Esophagus muscularis mucosa (tissue), 4 donors: Measurements from ENCODE around the gene LAGE3. TPM values are rescaled to one million over a fixed set of nuclear protein-coding genes. Genes with fewer than 3 reads are reported as not detected.

Source experiments
- DNase-seq: peaks from one replicate; pipeline ENCODE4 v3.0.0-alpha.2; 2017; ENCODE audit errors: extremely low spot score
- H3K27ac ChIP-seq, 4 donors: fragments of 200-600 bp; sonication (generic); replicated peaks in 1 of 4; 1 replicate in 3 of 4; 2 replicates in 1 of 4; pipeline ENCODE4 v1.5.1; 2016 to 2019; ENCODE audit warnings: mild to moderate bottlenecking in 1 of 4
- H3K27me3 ChIP-seq, 4 donors: fragments of 200-600 bp; sonication (generic); one replicate each; pipeline versions ENCODE4 v1.5.1 to v1.6.0; 2016 to 2019
- H3K36me3 ChIP-seq, 4 donors: fragments of 200-600 bp; sonication (generic); one replicate each; pipeline ENCODE4 v1.5.1; 2016 to 2019
- H3K4me1 ChIP-seq, 4 donors: fragments of 200-600 bp; sonication (generic); one replicate each; pipeline ENCODE4 v1.5.1; 2016 to 2019
- H3K4me3 ChIP-seq, 4 donors: fragments of 200-600 bp; sonication (generic); 1 replicate in 2 of 4; 2 replicates in 2 of 4; pipeline ENCODE4 v1.5.1; 2016 to 2019; ENCODE audit warnings: mild to moderate bottlenecking in 4 of 4, moderate library complexity in 1 of 4
- H3K9me3 ChIP-seq, 4 donors: fragments of 200-600 bp; sonication (generic); 1 replicate in 3 of 4; 2 replicates in 1 of 4; pipeline ENCODE4 v1.5.1; 2016 to 2019
- EP300 ChIP-seq: sonication (generic); formaldehyde crosslinking; IDR thresholded peaks from one replicate; pipeline ENCODE4 v1.6.1; 2017; ENCODE audit warnings: antibody characterized with exemption
- POLR2A ChIP-seq: fragments of 450-650 bp; IDR thresholded peaks from one replicate; pipeline ENCODE4 v1.6.1; 2017; ENCODE audit warnings: antibody characterized with exemption, moderate library complexity, mild to moderate bottlenecking, low read depth
- POLR2AphosphoS5 ChIP-seq, 2 donors: sonication (generic); formaldehyde crosslinking; IDR thresholded peaks; one replicate each; pipeline ENCODE4 v1.6.1; 2017; ENCODE audit warnings: antibody characterized with exemption in 2 of 2
- WGBS: methylation state at CpG from one replicate; pipeline ENCODE4 v1.1.5; 2018; 5-methylcytosine and 5-hydroxymethylcytosine counted together
- intact Hi-C: fragments of 100-400 bp; cut with DNase I; formaldehyde crosslinking; loops from one replicate; pipeline ENCODE4 v1.15.1; 2023
- total RNA-seq, 4 donors: library from RNA; depleted of rRNA; stranded (reverse); fragments of >200 nt; gene quantifications; one replicate each; pipeline versions ENCODE4 v1.1.0 to v1.2.1, GENCODE V29; 2016
- TF ChIP-seq, protein P1 (sequence below), 3 experiments: fragments of 200-600 bp in 2 of 3; fragments of 450-650 bp in 1 of 3; sonication (generic) in 2 of 3; IDR thresholded peaks; one replicate each; pipeline ENCODE4 v1.5.1; 2017 to 2019; ENCODE audit warnings: antibody characterized with exemption in 3 of 3, mild to moderate bottlenecking in 2 of 3, moderate library complexity in 1 of 3

The LAGE3 gene
- total RNA-seq, 4 donors from 2014 or later = 14.1 to 21.7 (median 16.9) TPM

GRCh38 chrX:154452823-154453222, 26.3 kb downstream of the LAGE3 start:
- TF ChIP-seq EP300 = no peak
- DNase-seq = no peak
- H3K4me3 ChIP-seq = no peak overlapping the region
- intact Hi-C loops = no loop called here
- H3K9me3 ChIP-seq = no peaks in the 10 kb centered on the region
- H3K27ac ChIP-seq = no peak overlapping the region
- peaks cover 19 to 38% (median 35%) of the 10 kb centered on the region in 4 donors for H3K36me3 ChIP-seq
- no peaks in the 10 kb centered on the region for H3K27me3 ChIP-seq
- no peaks in the 10 kb centered on the region for H3K4me1 ChIP-seq
- WGBS = 89% methylated on average over 9 of the region's 9 CpGs

GRCh38 chrX:154450312-154450711, 28.8 kb downstream of the LAGE3 start:
- Histone ChIP-seq H3K4me1 (peaks cover under 1 to 12% (median 9%) of the 10 kb centered on the region in 4 donors), H3K27ac (no peak overlapping the region), H3K27me3 (no peaks in the 10 kb centered on the region), H3K4me3 (no peak overlapping the region), H3K9me3 (no peaks in the 10 kb centered on the region), H3K36me3 (peaks cover 19 to 52% (median 49%) of the 10 kb centered on the region in 4 donors)
- no peak for DNase-seq
- WGBS = 91% methylated on average over 17 of the region's 17 CpGs
- TF ChIP-seq POLR2AphosphoS5 (IDR thresholded peaks at IDR 0.05) (no peak), POLR2A (no peak)
- TF ChIP-seq, protein P1, sequence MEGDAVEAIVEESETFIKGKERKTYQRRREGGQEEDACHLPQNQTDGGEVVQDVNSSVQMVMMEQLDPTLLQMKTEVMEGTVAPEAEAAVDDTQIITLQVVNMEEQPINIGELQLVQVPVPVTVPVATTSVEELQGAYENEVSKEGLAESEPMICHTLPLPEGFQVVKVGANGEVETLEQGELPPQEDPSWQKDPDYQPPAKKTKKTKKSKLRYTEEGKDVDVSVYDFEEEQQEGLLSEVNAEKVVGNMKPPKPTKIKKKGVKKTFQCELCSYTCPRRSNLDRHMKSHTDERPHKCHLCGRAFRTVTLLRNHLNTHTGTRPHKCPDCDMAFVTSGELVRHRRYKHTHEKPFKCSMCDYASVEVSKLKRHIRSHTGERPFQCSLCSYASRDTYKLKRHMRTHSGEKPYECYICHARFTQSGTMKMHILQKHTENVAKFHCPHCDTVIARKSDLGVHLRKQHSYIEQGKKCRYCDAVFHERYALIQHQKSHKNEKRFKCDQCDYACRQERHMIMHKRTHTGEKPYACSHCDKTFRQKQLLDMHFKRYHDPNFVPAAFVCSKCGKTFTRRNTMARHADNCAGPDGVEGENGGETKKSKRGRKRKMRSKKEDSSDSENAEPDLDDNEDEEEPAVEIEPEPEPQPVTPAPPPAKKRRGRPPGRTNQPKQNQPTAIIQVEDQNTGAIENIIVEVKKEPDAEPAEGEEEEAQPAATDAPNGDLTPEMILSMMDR (IDR thresholded peaks at IDR 0.05) = no peak
- intact Hi-C loops = no loop called here

- TF ChIP-seq POLR2AphosphoS5 (IDR thresholded peaks at IDR 0.05) = no peak
- DNase-seq = no peak
- intact Hi-C loops = no loop called here
- Histone ChIP-seq H3K4me3 (no peak overlapping the region), H3K9me3 (no peaks in the 10 kb centered on the region), H3K4me1 (peaks cover 7 to 19% (median 16%) of the 10 kb centered on the region in 4 donors), H3K27ac (no peak overlapping the region), H3K36me3 (peaks cover 19 to 52% (median 49%) of the 10 kb centered on the region in 4 donors), H3K27me3 (no peaks in the 10 kb centered on the region)
- 86% methylated on average over 12 of the region's 18 CpGs for WGBS
These were observed 29.5 kb downstream of the LAGE3 start for GRCh38 chrX:154449618-154450017.

DNA sequence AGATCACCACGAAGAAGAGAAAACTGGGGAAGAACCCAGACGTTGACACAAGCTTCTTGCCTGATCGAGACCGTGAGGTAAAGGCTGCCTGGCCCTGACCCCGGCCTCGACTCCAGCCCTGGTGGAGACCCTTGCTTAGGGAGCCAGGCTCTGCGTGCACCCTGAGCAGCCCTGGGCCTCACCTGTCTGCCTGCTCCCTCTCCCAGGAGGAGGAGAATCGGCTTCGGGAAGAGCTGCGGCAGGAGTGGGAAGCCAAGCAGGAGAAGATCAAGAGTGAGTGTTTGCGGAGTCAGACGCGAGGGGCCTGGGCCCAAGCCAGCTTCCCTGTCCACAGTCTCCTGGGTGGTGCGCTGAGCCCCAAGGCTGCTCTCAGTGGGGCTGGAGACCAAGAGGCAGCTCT, 30.6 kb downstream of the LAGE3 start:
- no peak overlapping the region for H3K4me3 ChIP-seq
- no peak overlapping the region for H3K27ac ChIP-seq
- no peaks in the 10 kb centered on the region for H3K9me3 ChIP-seq
- H3K4me1 ChIP-seq = peaks cover 9 to 23% (median 21%) of the 10 kb centered on the region in 4 donors
- 79% methylated on average over 11 of the region's 14 CpGs for WGBS
- DNase-seq = no peak
- intact Hi-C loops = no loop called here
- H3K27me3 ChIP-seq = no peaks in the 10 kb centered on the region
- TF ChIP-seq EP300 = no peak
- TF ChIP-seq POLR2AphosphoS5 (IDR thresholded peaks at IDR 0.05) = no peak
- TF ChIP-seq POLR2A = no peak
- TF ChIP-seq, protein P1 (IDR thresholded peaks at IDR 0.05) = no peak
- H3K36me3 ChIP-seq = peaks cover 19 to 52% (median 49%) of the 10 kb centered on the region in 4 donors

DNA sequence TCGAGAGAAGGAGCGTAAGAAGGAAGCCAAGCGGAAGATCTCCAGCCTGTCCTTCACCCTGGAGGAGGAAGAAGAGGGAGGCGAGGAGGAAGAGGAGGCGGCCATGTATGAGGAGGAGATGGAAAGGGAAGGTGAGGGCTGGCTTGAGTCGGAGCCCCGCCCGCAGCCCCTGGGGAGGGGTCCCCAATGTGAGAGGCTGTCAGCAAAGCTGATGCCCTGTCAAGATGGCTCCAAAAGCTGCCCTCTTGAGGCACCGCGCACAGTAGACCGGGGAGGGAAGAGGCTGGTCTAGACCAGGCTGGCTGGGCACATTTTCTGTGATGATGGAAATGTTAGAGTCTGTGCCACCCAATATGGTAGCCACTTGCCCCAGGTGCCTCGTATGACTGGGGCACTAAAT, 32.7 kb downstream of the LAGE3 start:
- peaks cover 23 to 65% (median 63%) of the 10 kb centered on the region in 4 donors for H3K36me3 ChIP-seq
- 86% methylated on average over 12 of the region's 12 CpGs for WGBS
- TF ChIP-seq EP300 = no peak
- TF ChIP-seq, protein P1 (IDR thresholded peaks at IDR 0.05) = no peak
- TF ChIP-seq POLR2AphosphoS5 (IDR thresholded peaks at IDR 0.05) = no peak
- TF ChIP-seq POLR2A = no peak

GRCh38 chrX:154445776-154446175, 33.3 kb downstream of the LAGE3 start:
- Histone ChIP-seq H3K27me3 (no peaks in the 10 kb centered on the region), H3K4me3 (no peak overlapping the region), H3K4me1 (peaks cover 12 to 28% (median 26%) of the 10 kb centered on the region in 4 donors), H3K9me3 (no peaks in the 10 kb centered on the region), H3K27ac (no peak overlapping the region), H3K36me3 (peaks cover 23 to 67% (median 64%) of the 10 kb centered on the region in 4 donors)
- intact Hi-C loops = no loop called here
- 90% methylated on average over 16 of the region's 16 CpGs for WGBS
- TF ChIP-seq POLR2A (no peak), POLR2AphosphoS5 (IDR thresholded peaks at IDR 0.05) (no peak), EP300 (no peak)
- TF ChIP-seq, protein P1 (IDR thresholded peaks at IDR 0.05) = no peak
- DNase-seq = no peak

More for the DNA sequence above, 32.7 kb downstream of the LAGE3 start:
- H3K4me1 ChIP-seq = peaks cover 12 to 28% (median 26%) of the 10 kb centered on the region in 4 donors
- no peak overlapping the region for H3K4me3 ChIP-seq
- intact Hi-C loops = no loop called here
- no peaks in the 10 kb centered on the region for H3K9me3 ChIP-seq
- H3K27me3 ChIP-seq = no peaks in the 10 kb centered on the region
- no peak for DNase-seq
- H3K27ac ChIP-seq = no peak overlapping the region
